IPS-20b (cell line): ENCODE measurements around the gene OSBPL6.

Experiments
- H3K27ac ChIP-seq: one replicate; pipeline ENCODE4 v1.5.1; 2013; ENCODE audit warnings: low read length
- H3K27me3 ChIP-seq: 2 replicates; pipeline ENCODE4 v1.6.1; 2013; ENCODE audit warnings: mild to moderate bottlenecking, low read length, inconsistent platforms; ENCODE audit not compliant: insufficient read depth
- H3K36me3 ChIP-seq: 2 replicates; pipeline ENCODE4 v1.6.1; 2013; ENCODE audit warnings: low read depth, mild to moderate bottlenecking, inconsistent platforms, low read length, moderate library complexity; ENCODE audit not compliant: insufficient read depth
- H3K4me1 ChIP-seq: 2 replicates; pipeline ENCODE4 v1.6.1; 2013; ENCODE audit warnings: mild to moderate bottlenecking, control low read depth, inconsistent platforms, low read length, moderate library complexity; ENCODE audit not compliant: insufficient read depth
- H3K4me3 ChIP-seq: 2 replicates; pipeline ENCODE4 v1.5.1; 2013; ENCODE audit warnings: mild to moderate bottlenecking, low read length, inconsistent platforms
- H3K9ac ChIP-seq: 2 replicates; pipeline ENCODE4 v1.6.1; 2013; ENCODE audit warnings: low read depth, mild to moderate bottlenecking, inconsistent platforms, low read length, moderate library complexity
- H3K9me3 ChIP-seq: 2 replicates; pipeline ENCODE4 v1.6.1; 2013; ENCODE audit warnings: mild to moderate bottlenecking, low read depth, low read length, inconsistent platforms; ENCODE audit not compliant: insufficient read depth

OSBPL6 gene

GRCh38 chr2:178436662-178437061 lies 242.3 kb downstream of the OSBPL6 start:
- H3K27me3 ChIP-seq: no peaks in the 10 kb centered on the region; the same call in 1 of the 2 replicates
- no peak overlapping the region for H3K27ac ChIP-seq
- peaks cover 98% of the 10 kb centered on the region for H3K36me3 ChIP-seq
- no peak overlapping the region for H3K4me3 ChIP-seq
- H3K9me3 ChIP-seq: no peaks in the 10 kb centered on the region
- H3K4me1 ChIP-seq: no peaks in the 10 kb centered on the region
- no peak overlapping the region for H3K9ac ChIP-seq

DNA sequence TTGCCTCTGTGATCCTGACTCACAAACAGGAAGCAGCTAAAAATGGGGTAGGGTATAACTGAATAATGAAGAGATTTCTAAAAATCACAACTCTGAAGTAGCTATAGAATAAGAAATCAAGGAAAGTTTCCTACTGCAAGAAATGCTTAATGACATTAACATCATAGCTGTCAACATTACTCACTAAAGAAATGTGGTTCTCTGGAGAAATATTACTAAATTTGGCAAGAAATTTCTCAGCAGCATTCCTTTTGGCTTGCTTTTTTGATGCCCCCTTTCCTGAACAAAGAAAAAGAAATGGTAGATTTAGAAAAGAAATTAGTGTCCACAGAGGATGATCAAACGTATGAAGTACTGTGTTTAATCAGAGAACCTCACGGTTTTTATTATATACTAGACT lies 247.1 kb downstream of the OSBPL6 start:
- Histone ChIP-seq H3K27me3 (no peaks in the 10 kb centered on the region), H3K4me3 (no peak overlapping the region), H3K9ac (no peak overlapping the region), H3K4me1 (no peaks in the 10 kb centered on the region), H3K36me3 (peaks cover 97% of the 10 kb centered on the region), H3K27ac (no peak overlapping the region), H3K9me3 (no peaks in the 10 kb centered on the region)

GRCh38 chr2:178448968-178449661 lies 254.8 kb downstream of the OSBPL6 start:
- peak overlapping the region; percentile 76 for H3K4me3 ChIP-seq
- peaks cover 50% of the 10 kb centered on the region for H3K36me3 ChIP-seq
- H3K27ac ChIP-seq: no peak overlapping the region
- peak overlapping the region; percentile 97; the same call in 1 of the 2 replicates for H3K9ac ChIP-seq
- H3K27me3 ChIP-seq: no peaks in the 10 kb centered on the region
- peaks cover 3% of the 10 kb centered on the region; the same call in 1 of the 2 replicates for H3K4me1 ChIP-seq
- H3K9me3 ChIP-seq: no peaks in the 10 kb centered on the region

- H3K9ac ChIP-seq: peak overlapping the region; percentile 97; the same call in 1 of the 2 replicates
- peaks cover 42% of the 10 kb centered on the region for H3K36me3 ChIP-seq
- no peaks in the 10 kb centered on the region for H3K9me3 ChIP-seq
Observed at GRCh38 chr2:178449700-178450523, 255.6 kb downstream of the OSBPL6 start.

DNA sequence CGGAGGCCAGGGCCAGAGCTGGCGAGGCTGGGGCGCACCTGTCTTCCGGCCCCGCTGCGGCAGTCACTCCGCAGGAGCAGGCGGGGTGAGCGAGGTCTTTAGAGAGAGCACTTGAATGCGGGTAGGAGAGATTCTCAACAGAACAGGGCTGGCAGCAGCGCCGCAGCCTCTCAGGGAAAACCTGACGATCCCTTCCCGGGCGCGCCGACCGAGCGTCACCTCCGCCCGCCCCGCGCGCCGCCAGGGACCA lies 256.1 kb downstream of the OSBPL6 start:
- Histone ChIP-seq H3K27me3 (no peaks in the 10 kb centered on the region), H3K9ac (peak overlapping the region; percentile 97; the same call in 1 of the 2 replicates), H3K4me3 (peak overlapping the region; percentile 76), H3K27ac (no peak overlapping the region), H3K36me3 (peaks cover 36% of the 10 kb centered on the region), H3K9me3 (no peaks in the 10 kb centered on the region), H3K4me1 (peaks cover 3% of the 10 kb centered on the region; the same call in 1 of the 2 replicates)

More at GRCh38 chr2:178449700-178450523, 255.6 kb downstream of the OSBPL6 start:
- no peaks in the 10 kb centered on the region for H3K27me3 ChIP-seq
- peak overlapping the region; percentile 76 for H3K4me3 ChIP-seq
- peaks cover 3% of the 10 kb centered on the region; the same call in 1 of the 2 replicates for H3K4me1 ChIP-seq
- no peak overlapping the region for H3K27ac ChIP-seq

DNA sequence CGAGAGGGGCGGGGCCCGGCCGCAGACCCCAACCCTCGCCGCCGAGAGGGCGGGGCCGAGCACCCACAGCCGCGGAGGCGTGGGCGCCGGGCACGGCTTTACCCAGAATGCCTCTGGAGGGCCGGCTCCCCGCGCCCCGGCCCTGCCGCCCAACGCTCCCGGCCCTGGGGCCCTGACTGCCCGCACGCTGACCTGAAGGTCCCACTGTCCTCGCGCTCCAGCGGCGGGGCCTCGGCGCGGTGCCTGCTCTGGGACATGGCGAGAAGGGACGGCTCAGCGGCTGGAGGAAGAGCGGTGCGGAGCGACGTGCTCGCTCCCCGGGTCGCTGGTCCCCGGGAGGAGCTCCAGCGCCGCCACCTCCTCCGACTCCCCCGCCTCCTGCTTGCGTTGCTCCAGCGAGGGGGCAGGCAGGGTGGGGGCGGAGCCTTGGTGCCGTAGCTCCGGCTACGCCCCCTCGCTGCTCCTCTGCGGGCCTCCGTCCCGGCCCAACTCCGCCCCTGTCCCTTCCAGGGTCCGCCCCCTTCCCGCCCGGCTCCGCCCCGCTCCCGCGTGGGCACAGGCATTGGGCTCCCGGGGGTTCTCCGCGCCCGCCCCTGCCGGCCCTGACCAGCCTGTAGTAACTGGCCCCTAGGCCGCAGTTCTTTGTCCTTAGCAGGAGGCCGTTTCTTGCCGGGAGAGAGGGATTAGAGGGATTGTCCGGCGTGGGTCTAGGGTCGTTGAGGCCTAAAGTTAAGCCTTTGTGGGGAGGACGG lies 256.6 kb downstream of the OSBPL6 start, which contains the start of the genes PJVK and PRKRA:
Gene PJVK (plus strand): TSS at position 605 of the 752 bp plus-strand sequence. CDS start 2,032 bp downstream, outside the sequence.
Gene PRKRA (minus strand): TSS at position 402 of the 752 bp plus-strand sequence. CDS start 145 bp downstream, at position 257.
- Histone ChIP-seq H3K27me3 (no peaks in the 10 kb centered on the region), H3K9ac (peak within 1 kb of the TSS; percentile 97), H3K4me1 (peaks cover 3% of the 10 kb centered on the region; the same call in 1 of the 2 replicates), H3K36me3 (peaks cover 32% of the 10 kb centered on the region), H3K4me3 (peak within 1 kb of the TSS; percentile 76), H3K27ac (peak within 1 kb of the TSS; percentile 96), H3K9me3 (no peaks in the 10 kb centered on the region)

GRCh38 chr2:178452334-178452733 lies 258.0 kb downstream of the OSBPL6 start:
- H3K9ac ChIP-seq: peak overlapping the region; percentile 97; the same call in 1 of the 2 replicates
- peaks cover 22% of the 10 kb centered on the region for H3K36me3 ChIP-seq
- H3K4me3 ChIP-seq: no peak overlapping the region
- H3K27me3 ChIP-seq: no peaks in the 10 kb centered on the region
- H3K4me1 ChIP-seq: peaks cover 3% of the 10 kb centered on the region; the same call in 1 of the 2 replicates
- no peak overlapping the region for H3K27ac ChIP-seq
- no peaks in the 10 kb centered on the region for H3K9me3 ChIP-seq
